Measurements from ENCODE around the gene CCDC57. TPM values are rescaled to one million over a fixed set of nuclear protein-coding genes. Genes with fewer than 3 reads are reported as not detected.
"Not testable (repeated sequence)": the region's sequence is repeated elsewhere in the genome, so short reads cannot be mapped to it uniquely, and the experiment has no call there.

Gene CCDC57
- total RNA-seq, 4 donors from 2014 or later: 14.8 to 32.0 (median 21.9) TPM

DNA sequence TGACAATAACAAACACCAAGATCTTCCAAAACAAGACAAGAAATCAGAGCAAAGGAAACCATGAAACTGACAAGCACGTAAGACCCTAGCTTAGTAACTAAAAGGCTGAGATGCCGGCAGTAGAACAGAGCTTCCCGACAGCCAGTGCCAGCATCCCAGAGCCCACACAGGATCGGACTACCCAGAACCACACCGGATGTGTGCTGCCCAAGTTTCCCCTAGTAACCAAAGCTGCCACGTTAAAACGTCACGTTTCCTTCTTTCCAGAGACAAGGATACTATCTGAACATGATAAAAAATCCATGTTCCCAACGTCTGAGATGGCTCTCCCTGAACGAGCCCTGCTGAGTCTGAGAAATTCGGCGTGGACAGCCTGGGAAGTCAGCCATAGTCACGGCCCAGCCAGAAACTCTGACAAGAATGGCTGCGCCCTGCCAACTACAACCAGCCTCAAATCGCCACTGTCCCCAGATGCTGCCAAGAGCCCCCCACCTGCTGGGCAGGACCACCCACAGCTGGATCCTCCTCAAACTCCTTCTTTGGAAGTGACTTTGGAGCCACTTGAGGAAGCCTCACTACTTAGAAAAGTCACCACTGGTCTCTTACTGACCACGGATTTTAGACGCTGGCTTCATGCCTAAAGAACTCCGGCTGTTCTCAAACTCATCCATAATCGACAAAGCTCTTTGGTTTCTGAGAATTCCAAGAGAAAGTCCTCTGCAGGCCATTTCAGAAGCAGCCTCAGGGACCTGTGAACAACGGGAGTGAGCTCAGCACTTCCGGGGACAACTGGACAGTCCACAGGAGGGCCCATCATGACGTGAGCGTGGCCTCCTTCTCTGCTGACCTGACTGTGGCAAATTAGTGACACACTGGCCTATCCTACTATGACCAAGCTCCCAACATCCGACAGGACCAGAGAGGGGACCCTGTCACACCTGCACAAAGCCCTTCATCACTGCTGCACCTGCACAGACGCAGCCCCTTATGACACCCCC lies 16.7 kb downstream of the CCDC57 start:
- DNase-seq (ENCODE audit: low spot score): no peak
- TF ChIP-seq, protein P1, sequence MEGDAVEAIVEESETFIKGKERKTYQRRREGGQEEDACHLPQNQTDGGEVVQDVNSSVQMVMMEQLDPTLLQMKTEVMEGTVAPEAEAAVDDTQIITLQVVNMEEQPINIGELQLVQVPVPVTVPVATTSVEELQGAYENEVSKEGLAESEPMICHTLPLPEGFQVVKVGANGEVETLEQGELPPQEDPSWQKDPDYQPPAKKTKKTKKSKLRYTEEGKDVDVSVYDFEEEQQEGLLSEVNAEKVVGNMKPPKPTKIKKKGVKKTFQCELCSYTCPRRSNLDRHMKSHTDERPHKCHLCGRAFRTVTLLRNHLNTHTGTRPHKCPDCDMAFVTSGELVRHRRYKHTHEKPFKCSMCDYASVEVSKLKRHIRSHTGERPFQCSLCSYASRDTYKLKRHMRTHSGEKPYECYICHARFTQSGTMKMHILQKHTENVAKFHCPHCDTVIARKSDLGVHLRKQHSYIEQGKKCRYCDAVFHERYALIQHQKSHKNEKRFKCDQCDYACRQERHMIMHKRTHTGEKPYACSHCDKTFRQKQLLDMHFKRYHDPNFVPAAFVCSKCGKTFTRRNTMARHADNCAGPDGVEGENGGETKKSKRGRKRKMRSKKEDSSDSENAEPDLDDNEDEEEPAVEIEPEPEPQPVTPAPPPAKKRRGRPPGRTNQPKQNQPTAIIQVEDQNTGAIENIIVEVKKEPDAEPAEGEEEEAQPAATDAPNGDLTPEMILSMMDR (IDR thresholded peaks at IDR 0.05): no peak
- no peak for ATAC-seq (ENCODE audit: low FRiP score)

DNA sequence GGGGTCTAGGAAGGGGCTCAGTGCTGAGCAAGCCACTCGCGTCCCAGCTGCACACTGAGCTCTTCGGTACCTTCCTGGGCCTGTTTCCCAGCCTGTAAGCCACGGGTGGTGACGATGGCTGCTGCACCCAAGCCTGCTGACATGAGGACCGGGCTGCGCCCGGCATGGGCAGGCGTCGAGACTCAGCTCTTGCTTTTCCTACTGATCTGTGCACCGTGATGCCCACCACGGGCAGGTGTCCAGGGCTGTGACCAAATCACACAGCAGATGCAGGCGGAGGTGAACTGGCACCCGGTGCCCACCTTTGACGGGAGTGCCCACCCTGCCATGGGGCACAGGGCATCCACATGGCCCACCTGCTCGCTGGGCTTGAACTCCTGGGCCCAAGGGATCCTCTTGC lies 17.9 kb downstream of the CCDC57 start:
- TF ChIP-seq, protein P1 (IDR thresholded peaks at IDR 0.05): no peak
- ATAC-seq (ENCODE audit: low FRiP score) (no peak), DNase-seq (ENCODE audit: low spot score) (no peak)

DNA sequence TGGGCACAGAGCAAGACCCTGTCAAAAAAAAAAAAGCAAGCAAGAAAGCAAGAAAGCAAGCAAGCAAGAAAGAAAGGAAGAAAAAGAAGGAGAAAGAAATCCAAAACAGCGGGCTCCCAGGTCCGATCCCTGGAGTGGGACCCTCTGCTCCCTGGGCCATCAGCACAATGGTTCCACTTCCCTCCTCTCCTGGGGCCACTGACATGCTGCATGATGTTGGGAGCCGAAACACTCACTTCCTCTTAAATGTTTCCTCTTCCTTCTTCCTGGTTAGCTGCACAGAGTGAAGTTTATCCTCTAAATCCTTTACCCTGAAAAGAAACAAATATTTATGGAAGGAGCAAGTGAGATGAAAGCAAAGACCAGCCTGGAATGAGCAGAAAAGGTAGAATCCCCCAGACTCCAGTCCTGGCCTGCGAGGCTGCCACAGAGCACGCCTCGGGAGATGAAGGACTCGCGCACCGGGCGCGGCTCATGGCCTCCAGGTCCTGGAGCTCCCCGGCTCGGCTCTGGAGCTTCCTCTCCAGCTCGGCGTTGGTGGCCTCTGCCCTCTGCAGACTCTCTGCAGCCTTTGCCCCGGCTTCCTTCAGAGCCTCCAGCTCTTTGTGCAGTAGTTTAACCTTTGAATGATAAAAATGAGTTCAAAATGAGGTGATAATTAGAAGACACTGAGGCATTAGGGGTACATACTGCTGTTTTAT lies 19.0 kb downstream of the CCDC57 start:
- no peak for DNase-seq (ENCODE audit: low spot score)
- no peak for ATAC-seq (ENCODE audit: low FRiP score)
- TF ChIP-seq, protein P1 (IDR thresholded peaks at IDR 0.05): no peak

DNA sequence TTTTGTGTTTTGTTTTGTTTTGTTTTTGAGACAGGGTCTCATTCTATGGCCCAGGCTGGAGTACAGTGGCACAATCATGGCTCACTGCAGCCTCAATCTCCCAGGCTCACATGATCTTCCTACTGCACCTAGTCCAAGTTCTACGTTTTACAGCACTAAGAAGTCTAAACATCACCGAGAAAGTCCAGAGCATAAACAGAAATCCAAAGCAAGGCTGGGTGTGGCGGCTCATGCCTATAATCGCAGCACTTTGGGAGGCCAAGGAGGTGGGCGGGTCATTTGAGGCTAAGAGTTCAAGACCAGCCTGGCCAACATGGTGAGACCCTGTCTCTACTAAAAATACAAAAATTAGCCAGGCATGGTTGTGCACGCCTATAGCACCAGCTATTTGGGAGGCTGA lies 19.6 kb downstream of the CCDC57 start:
- not testable (repeated sequence) for ATAC-seq (ENCODE audit: low FRiP score); DNase-seq (ENCODE audit: low spot score)

DNA sequence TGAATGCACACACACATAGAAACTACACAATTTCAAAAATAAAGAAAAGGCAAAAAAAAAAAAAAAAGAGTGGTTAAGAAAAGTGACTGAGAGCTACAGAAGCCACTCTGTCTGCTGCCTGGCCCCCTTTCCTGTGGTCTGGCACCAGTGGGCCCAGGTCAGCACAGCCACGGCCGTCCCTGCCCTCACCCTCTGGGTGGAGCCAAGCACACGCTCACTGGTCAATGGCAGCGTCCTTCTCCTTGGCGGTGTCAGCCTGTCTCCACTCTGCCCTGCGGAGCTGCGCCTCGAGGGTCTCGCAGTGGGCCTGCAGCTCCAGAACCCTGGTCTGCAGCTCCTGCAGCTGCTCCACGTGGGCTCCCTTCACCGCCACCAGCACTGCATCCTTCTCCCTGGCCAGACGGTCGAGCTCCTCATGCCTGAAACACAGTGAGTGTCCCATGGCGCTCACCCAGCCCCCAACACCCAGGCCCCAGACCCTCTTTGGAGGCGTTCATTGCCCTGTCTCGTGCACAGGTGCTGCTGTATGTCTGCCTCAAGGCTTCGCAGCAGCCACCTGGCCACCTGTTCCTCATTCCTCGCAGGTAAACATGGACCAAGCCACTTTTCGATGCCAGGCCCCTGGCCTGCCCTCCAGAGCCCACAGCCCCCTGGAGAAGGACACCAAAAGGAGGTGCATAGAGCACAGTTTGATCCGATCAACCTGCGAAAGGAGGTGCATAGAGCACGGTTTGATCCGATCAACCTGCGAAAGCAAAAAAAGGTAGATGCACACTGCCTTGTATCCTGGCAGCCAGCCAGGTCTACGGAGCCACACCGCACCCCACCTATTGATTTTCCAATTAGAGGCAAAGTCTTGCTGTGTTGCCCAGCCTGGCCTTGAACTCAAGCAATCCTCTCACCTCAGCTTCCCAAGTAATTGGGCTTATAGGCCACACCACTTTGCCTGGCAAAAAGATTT lies 24.4 kb downstream of the CCDC57 start:
- DNase-seq (ENCODE audit: low spot score) (no peak), ATAC-seq (ENCODE audit: low FRiP score) (no peak)
- TF ChIP-seq, protein P1 (IDR thresholded peaks at IDR 0.05): no peak

DNA sequence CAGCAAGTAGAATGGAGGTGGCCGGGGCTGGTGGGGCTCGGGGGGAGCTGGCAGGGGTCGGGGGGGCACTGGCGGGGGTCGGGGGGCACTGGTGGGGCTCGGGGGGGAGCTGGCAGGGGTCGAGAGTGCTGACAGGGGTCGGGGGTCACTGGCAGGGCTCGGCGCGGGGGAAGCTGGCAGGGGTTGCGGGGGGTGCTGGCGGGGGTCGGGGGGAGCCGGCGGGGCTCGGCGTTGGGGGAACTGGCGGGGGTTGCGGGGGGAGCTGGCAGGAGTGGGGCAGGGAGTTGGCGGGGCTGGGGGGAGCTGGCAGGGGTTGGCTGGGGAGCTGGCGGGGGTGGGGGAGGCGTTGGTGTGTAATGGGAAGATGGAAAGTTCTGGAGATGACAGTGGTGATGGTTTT lies 25.1 kb downstream of the CCDC57 start:
- TF ChIP-seq, protein P1 (IDR thresholded peaks at IDR 0.05): no peak
- DNase-seq (ENCODE audit: low spot score) (no peak), ATAC-seq (ENCODE audit: low FRiP score) (no peak)
